Stimulated activated effector memory CD8-positive, alpha-beta T cell treated with anti-CD3 and anti-CD28 coated beads, Interleukin-12 subunit alpha, Interleukin-12 subunit beta, amount 100 ng/mL, for 72 hours (primary cell): ENCODE results near the gene CASP8.

Source experiments
- ATAC-seq: fragments of 150-1000 bp; cut with Tn5 transposase; 2 replicates; pipeline ENCODE4 v1.10.0; 2021
- DNase-seq, 2 donors: peaks; one replicate each; pipeline ENCODE4 v3.0.0; 2021 to 2022; ENCODE audit warnings: low spot score in 2 of 2
- H3K27ac Mint-ChIP-seq: one replicate; pipeline ENCODE4 v1.8.0; 2022; ENCODE audit warnings: mild to moderate bottlenecking, mixed read lengths
- H3K36me3 Mint-ChIP-seq: one replicate; pipeline ENCODE4 v1.8.0; 2022; ENCODE audit warnings: mild to moderate bottlenecking, mixed read lengths
- H3K4me1 Mint-ChIP-seq: one replicate; pipeline ENCODE4 v1.8.0; 2022; ENCODE audit warnings: mixed read lengths
- H3K4me3 Mint-ChIP-seq: one replicate; pipeline ENCODE4 v1.8.0; 2022; ENCODE audit warnings: mild to moderate bottlenecking, mixed read lengths
- H3K9me3 Mint-ChIP-seq: one replicate; pipeline ENCODE4 v1.8.0; 2022; ENCODE audit warnings: mixed read lengths

CASP8 gene

GRCh38 chr2:201320701-201321100 is 60.4 kb downstream of the CASP8 start:
- ATAC-seq = no peak
- Mint-ChIP-seq H3K4me3 (no peak overlapping the region), H3K4me1 (no peaks in the 10 kb centered on the region)

GRCh38 chr2:201322772-201323171 is 62.4 kb downstream of the CASP8 start:
- DNase-seq (no peak), ATAC-seq (no peak)
- no peak overlapping the region for H3K27ac Mint-ChIP-seq
- H3K4me1 Mint-ChIP-seq = peaks cover 2% of the 10 kb centered on the region
- H3K4me3 Mint-ChIP-seq = no peak overlapping the region
- no peaks in the 10 kb centered on the region for H3K36me3 Mint-ChIP-seq
- peaks cover 29% of the 10 kb centered on the region for H3K9me3 Mint-ChIP-seq

More at GRCh38 chr2:201320701-201321100, 60.4 kb downstream of the CASP8 start:
- Mint-ChIP-seq H3K9me3 (peaks cover 31% of the 10 kb centered on the region), H3K27ac (no peak overlapping the region), H3K36me3 (no peaks in the 10 kb centered on the region)
- no peak for DNase-seq

- Mint-ChIP-seq H3K4me1 (peaks cover 5% of the 10 kb centered on the region), H3K4me3 (no peak overlapping the region), H3K9me3 (peaks cover 23% of the 10 kb centered on the region), H3K36me3 (no peaks in the 10 kb centered on the region), H3K27ac (no peak overlapping the region)
- DNase-seq (no peak), ATAC-seq (peak; percentile 54)
Observed at GRCh38 chr2:201327678-201328077, 67.3 kb downstream of the CASP8 start.

GRCh38 chr2:201329409-201329808 is 69.1 kb downstream of the CASP8 start:
- H3K36me3 Mint-ChIP-seq = no peaks in the 10 kb centered on the region
- H3K9me3 Mint-ChIP-seq = peaks cover 12% of the 10 kb centered on the region
- no peak overlapping the region for H3K27ac Mint-ChIP-seq
- DNase-seq (no peak), ATAC-seq (no peak)
- peaks cover 5% of the 10 kb centered on the region for H3K4me1 Mint-ChIP-seq
- H3K4me3 Mint-ChIP-seq = no peak overlapping the region
